Measurements from ENCODE around the gene TRIM72.

DNA sequence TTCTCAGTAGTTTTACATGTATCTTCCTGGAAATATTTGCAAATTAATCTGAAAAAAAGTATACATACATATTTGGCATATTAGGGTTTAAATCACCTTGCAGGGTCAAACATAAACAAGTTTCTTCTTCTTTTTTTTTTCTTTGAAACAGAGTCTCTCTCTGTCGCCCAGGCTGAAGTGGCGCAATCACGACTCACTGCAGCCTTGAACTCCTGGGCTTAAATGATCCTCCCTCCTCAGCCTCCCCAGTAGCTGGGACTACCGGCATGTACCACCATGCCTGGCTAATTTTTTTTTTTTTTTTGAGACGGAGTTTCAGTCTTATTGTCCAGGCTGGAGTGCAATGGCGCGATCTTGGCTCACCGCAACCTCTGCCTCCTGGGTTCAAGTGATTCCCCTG lies 46.6 kb upstream of the TRIM72 start:
- TF ChIP-seq, protein P1, sequence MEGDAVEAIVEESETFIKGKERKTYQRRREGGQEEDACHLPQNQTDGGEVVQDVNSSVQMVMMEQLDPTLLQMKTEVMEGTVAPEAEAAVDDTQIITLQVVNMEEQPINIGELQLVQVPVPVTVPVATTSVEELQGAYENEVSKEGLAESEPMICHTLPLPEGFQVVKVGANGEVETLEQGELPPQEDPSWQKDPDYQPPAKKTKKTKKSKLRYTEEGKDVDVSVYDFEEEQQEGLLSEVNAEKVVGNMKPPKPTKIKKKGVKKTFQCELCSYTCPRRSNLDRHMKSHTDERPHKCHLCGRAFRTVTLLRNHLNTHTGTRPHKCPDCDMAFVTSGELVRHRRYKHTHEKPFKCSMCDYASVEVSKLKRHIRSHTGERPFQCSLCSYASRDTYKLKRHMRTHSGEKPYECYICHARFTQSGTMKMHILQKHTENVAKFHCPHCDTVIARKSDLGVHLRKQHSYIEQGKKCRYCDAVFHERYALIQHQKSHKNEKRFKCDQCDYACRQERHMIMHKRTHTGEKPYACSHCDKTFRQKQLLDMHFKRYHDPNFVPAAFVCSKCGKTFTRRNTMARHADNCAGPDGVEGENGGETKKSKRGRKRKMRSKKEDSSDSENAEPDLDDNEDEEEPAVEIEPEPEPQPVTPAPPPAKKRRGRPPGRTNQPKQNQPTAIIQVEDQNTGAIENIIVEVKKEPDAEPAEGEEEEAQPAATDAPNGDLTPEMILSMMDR (IDR thresholded peaks at IDR 0.05), result no peak
- no peak for TF ChIP-seq EP300 (IDR thresholded peaks at IDR 0.05)
